ENCODE data around the gene ANKS6.
A peak's percentile ranks its signal among the peaks of the same experiment; 100 is the strongest.

ANKS6 gene

GRCh38 chr9:98728500-98728899 is 67.9 kb downstream of the ANKS6 start:
- DNase-seq: no peak

DNA sequence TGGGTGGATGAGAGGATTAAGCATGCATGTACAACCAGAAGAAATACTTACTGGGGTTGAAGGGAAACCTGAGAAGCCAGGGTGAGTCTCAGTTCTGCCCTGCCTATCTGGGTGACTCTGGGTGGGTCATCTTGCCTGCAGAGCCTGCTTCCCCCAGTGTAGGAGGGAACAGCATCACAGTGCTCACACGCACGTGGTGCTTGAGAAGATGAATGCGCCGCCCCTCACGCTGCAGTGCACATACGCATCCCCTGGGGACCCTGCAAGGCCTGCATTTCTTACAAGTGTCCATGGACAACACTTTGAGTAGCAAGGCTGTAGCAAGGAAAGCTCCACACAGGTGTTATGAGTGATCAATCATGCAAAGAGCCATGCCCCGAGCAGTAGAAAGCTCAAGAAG is 68.9 kb downstream of the ANKS6 start:
- DNase-seq: no peak

DNA sequence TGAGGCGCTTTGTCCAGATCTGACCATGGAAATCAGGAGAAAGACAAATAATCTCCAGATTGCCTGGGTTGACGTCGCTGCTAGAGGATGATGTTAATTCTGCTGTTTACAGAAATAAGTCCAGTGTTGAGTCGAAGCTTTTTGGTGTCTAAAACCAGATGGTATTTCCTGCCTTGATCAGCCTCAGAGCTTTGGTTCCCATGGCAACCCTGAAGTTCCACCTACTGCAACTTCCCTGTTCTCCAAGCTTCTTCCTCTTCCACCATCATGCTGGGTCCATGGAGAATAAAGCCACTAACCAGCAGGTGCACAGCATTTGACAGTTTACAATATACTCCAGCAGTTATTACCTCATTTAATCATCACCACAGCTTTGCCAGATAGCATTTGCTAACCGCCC is 69.6 kb downstream of the ANKS6 start:
- no peak for DNase-seq

- no peak for DNase-seq
Measured at GRCh38 chr9:98724810-98725530, 71.4 kb downstream of the ANKS6 start.

DNA sequence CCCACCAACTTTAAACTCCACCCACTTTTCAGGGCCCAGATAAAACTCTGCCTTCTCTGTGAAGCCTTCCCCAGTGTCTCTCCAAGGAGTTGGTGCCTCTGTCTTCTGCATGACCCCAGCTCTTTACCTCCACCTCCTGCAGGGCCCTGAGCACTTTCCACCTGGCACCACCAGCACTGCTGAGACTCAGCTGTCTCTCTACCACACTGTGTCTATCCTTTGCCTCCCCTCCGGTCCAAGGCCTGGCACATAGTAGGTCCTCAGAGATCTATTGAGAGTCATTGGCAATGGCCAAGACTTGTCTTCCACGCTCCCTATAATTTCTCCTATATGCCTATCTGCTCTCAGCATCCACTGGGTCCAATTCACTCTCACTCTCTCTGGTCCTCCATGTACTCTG is 74.7 kb downstream of the ANKS6 start:
- no peak for DNase-seq

DNA sequence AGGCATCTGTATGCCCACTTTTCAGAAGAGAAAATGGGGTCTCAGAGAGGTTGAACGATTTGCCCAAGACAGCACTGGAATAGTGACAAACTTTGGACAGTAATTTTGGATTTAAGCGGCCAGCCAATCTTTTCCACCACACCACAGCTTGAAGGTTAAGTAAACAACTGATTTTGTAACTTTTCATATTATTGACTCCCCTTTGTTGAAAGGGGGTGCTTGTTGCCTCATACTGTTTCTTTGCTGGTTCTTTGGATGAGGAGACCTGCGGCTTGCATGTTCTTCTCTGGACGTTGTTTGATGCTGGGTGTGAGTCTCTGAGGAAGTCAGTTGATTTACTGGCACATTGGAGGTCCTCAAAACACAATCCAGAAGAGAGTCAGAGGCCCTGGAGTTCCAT is 76.0 kb downstream of the ANKS6 start:
- no peak for DNase-seq

GRCh38 chr9:98719055-98719454 is 77.3 kb downstream of the ANKS6 start:
- DNase-seq: no peak

GRCh38 chr9:98714833-98715232 is 81.5 kb downstream of the ANKS6 start:
- DNase-seq: no peak

DNA sequence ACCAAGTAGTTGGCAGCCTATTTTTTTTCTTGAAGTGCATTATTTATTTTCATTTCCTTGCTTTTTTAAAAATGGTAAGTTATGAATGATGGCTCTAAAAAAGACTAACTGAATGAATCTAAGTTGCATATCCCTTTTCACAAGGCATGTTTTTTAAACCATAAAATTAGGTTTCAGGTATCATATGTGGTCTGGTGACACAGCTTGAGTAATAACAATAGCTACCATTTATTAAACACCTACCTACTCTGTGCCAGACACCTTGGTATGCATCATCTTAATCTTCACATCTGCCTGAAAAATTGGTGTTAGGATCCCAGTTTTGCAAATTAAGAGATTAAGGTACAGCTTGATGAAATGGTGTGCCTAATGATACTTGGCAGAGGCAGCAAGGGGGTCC is 83.4 kb downstream of the ANKS6 start:
- DNase-seq: no peak

GRCh38 chr9:98709968-98710965 is 86.1 kb downstream of the ANKS6 start:
- peak in 1 of 2 experiments; percentile 17 for DNase-seq

DNA sequence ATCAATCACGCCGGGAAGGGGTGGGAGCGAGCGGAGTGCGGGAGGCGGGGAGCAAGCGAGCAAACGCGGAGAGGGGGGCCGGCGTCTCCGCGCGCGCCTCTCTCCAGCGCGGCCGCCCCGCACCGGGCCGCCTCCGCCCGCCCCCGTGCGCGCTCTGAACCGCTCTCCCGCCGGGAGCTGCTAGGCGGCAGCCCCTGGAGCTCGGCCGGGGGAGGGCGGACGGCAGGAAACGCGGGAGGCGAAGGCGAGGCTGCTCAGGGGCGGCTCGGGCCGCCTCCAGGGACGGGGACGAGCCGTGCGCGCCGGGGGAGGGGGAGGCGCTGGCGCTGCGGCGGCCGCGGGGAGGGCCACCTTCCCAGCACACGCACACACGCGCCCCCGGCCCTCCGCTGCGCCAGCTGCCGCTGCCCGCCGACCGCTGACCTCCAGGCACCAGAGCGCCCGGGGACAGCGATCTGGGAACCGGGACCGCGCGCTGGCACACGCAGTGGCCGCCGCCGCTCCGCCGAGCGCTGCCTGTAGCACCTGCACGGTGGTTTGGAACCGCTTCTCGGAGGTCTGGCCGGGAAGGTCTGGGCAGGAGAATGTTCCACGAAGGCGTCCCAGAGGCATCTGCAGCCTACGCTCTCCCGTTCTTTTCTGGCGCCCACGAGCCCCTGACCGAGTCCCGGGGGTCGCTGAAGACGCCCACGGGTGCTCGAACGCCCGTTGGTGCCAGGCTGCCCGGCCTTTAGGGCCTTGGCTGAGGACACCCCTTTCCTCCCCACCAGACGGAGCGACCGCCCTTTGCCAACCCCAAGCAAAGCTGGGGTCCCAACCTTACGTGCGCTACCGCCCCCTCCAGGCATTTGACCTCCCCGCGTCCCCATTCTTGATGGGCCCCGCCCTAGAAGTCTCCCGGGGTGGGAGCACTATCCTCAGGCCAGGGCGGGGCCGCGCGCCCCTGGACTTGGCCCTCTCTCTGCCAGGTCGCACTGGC is 87.1 kb downstream of the ANKS6 start, which contains the start of gene GABBR2:
GABBR2 (minus strand) TSS at position 3 of the 979 bp plus-strand sequence. CDS start 198 bp downstream, outside the sequence.
- DNase-seq: no peak

DNA sequence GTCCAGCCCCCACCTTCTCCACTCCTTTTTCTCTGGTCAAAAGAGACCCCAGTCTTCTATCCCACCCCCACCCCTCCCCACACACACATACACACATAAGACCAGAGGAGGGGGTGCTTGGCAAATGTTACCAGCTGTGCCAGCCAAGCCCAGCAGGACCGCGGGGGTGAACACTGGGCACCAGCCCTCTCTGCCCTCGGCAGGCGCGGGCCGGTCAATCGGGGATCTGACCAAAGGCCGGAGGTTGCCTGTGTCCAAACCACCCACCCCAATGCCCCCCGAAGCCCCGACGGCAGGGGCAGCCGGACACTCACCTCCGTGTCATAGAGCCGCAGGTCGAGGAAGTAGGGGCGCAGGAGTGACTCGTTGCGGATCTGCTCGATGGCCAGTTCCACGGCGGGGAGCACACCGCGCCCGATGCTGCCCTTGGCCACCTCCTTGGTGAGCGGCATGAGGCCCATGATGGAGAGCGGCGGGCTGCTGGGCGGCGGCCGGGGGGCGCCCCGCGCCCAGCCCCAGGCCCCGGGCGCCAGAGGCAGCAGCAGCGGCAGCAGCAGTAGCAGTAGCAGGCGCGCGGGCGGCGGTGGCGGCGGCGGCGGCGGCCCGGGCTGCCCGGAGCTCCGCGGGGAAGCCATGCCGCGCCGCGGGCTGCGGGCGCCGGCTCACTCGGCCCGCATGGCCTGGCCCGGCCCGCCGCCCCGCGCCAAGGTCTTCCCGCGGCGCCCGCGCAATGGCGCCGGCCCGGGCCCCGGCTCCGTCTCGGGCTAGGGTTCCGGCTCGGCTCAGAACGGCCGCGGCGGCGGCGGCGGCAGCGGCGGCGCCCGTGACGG is 88.0 kb downstream of the ANKS6 start:
- no peak for DNase-seq

GRCh38 chr9:98707166-98708102 is 88.9 kb downstream of the ANKS6 start:
- DNase-seq: peak in 1 of 2 experiments; percentile 39

DNA sequence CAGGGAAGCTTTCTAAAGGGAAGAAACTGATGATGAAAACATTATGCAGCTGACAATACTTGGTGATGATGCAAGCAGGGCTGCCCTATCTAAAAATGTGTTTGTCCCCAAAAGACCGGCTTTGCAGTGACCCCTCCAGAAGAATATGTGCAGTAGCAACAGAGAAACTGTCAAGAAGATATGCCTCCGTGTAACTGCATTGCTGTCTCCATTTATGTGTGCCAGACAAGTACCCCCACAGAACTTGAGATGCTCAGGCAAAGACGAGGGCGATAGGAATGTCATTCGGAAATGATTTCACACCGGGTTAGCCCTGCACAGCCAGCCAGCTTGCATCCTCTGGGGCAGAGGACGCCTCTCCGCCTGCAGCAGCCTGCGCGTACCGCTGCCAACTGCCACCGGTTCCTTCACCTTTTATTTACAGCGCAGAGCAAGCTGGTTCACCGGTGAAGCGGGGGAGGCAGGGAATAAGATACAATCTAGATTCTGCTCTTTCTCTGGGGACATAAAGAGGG is 89.6 kb downstream of the ANKS6 start:
- DNase-seq: no peak

- no peak for DNase-seq
Measured at GRCh38 chr9:98702835-98703380, 93.4 kb downstream of the ANKS6 start.

DNA sequence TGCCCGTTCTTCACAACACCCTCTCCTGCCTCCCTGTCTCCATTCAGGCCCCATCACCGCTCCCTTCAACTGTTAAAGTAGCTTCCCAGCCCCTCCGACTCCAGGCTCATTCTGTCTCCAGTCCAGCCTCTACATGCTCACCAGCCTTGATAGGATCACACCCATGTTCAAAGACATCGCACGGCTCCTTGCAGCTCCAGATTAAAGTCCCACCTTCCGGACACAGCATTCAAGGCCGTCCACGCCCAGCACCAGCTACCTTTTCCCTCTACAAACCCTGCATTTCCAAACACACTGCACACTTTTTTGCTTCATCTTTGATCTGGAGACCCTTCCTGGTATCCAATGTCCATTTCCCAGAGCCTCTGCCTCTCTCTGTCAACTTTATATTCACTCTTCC is 94.0 kb downstream of the ANKS6 start:
- DNase-seq: no peak

GRCh38 chr9:98701576-98701975 is 94.8 kb downstream of the ANKS6 start:
- no peak for DNase-seq

GRCh38 chr9:98700801-98701200 is 95.6 kb downstream of the ANKS6 start:
- DNase-seq: no peak

GRCh38 chr9:98698856-98699255 is 97.5 kb downstream of the ANKS6 start:
- DNase-seq: no peak

GRCh38 chr9:98694943-98695342 is 101.4 kb downstream of the ANKS6 start:
- no peak for DNase-seq

All from SW 1271 (cell line).